ENCODE results near the gene ERI3.

The ERI3 gene

DNA sequence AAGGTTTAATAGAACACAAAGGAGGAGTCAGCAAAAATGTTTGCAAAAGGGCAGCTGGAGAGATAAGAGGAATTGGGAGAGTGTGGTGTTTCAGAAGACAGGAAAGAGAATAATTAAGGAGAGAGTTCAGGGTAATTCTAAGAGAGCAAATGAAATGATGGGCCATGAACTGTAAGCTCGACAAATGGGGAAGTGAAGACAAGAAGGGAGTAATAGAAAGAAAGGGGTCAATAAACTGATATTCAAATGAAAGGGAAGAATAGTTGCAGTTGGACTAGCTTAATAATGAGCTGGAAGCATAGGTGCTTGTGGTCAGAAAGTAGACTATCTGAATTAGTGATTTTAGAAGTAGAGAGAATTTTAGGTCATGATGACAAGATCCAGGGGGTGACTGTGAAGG, 34.4 kb upstream of the ERI3 start:
- TF ChIP-seq, protein P1, sequence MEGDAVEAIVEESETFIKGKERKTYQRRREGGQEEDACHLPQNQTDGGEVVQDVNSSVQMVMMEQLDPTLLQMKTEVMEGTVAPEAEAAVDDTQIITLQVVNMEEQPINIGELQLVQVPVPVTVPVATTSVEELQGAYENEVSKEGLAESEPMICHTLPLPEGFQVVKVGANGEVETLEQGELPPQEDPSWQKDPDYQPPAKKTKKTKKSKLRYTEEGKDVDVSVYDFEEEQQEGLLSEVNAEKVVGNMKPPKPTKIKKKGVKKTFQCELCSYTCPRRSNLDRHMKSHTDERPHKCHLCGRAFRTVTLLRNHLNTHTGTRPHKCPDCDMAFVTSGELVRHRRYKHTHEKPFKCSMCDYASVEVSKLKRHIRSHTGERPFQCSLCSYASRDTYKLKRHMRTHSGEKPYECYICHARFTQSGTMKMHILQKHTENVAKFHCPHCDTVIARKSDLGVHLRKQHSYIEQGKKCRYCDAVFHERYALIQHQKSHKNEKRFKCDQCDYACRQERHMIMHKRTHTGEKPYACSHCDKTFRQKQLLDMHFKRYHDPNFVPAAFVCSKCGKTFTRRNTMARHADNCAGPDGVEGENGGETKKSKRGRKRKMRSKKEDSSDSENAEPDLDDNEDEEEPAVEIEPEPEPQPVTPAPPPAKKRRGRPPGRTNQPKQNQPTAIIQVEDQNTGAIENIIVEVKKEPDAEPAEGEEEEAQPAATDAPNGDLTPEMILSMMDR (IDR thresholded peaks at IDR 0.05; ENCODE audit: borderline replicate concordance, extremely low read depth, low read length, poor library complexity, severe bottlenecking), result no peak
- TF ChIP-seq EZH2 (IDR thresholded peaks at IDR 0.05; ENCODE audit: borderline replicate concordance, low read depth, low read length, severe bottlenecking), result no peak
- Histone ChIP-seq H3K27ac (ENCODE audit: low read length) (no peak overlapping the region), H3K9me3 (ENCODE audit: insufficient read depth, low read length, severe bottlenecking) (no peaks in the 10 kb centered on the region), H4K20me1 (ENCODE audit: insufficient read depth, low read length) (no peaks in the 10 kb centered on the region), H3K27me3 (ENCODE audit: insufficient read depth, low read length, poor library complexity) (peaks cover 17% of the 10 kb centered on the region), H3K9ac (ENCODE audit: low read depth, low read length) (no peak overlapping the region), H2AFZ (ENCODE audit: low read depth, low read length) (no peak overlapping the region), H3K79me2 (ENCODE audit: insufficient read depth, low read length) (no peaks in the 10 kb centered on the region), H3K4me2 (ENCODE audit: insufficient read depth, low read length) (no peak overlapping the region), H3K36me3 (ENCODE audit: insufficient read depth, low read length) (no peaks in the 10 kb centered on the region), H3K4me1 (ENCODE audit: insufficient read depth, low read length) (no peaks in the 10 kb centered on the region), H3K4me3 (ENCODE audit: low read depth in 1 of 2, low read length in 2 of 2) (no peak overlapping the region)
- DNase-seq (no peak), ATAC-seq (ENCODE audit: insufficient read depth, low read depth) (no peak)

DNA sequence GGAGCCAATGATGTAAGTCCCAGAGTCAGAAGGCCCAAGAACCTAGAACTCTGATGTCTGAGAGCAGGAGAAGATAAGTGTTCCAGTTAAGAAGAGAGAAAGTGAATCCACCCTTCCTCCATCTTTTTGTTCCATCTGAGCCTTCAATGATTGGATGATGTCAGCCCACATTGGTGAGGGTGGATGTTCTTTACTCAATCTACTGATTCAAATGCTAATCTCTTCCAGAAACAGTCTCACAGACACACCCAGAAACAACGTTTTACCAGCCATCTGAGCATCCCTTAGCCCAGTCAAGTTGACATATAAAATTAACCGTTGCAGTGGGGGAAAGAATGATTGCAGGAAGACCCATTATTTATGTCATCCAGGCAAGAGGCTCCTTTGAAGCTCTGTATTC, 33.5 kb upstream of the ERI3 start:
- no peak for ATAC-seq (ENCODE audit: insufficient read depth, low read depth)
- Histone ChIP-seq H3K9me3 (ENCODE audit: insufficient read depth, low read length, severe bottlenecking) (no peaks in the 10 kb centered on the region), H3K79me2 (ENCODE audit: insufficient read depth, low read length) (no peaks in the 10 kb centered on the region), H4K20me1 (ENCODE audit: insufficient read depth, low read length) (no peaks in the 10 kb centered on the region), H3K27me3 (ENCODE audit: insufficient read depth, low read length, poor library complexity) (peaks cover 17% of the 10 kb centered on the region), H3K9ac (ENCODE audit: low read depth, low read length) (no peak overlapping the region), H3K4me3 (ENCODE audit: low read depth in 1 of 2, low read length in 2 of 2) (no peak overlapping the region), H3K36me3 (ENCODE audit: insufficient read depth, low read length) (no peaks in the 10 kb centered on the region), H3K27ac (ENCODE audit: low read length) (no peak overlapping the region), H3K4me2 (ENCODE audit: insufficient read depth, low read length) (no peak overlapping the region), H3K4me1 (ENCODE audit: insufficient read depth, low read length) (no peaks in the 10 kb centered on the region), H2AFZ (ENCODE audit: low read depth, low read length) (no peak overlapping the region)
- TF ChIP-seq, protein P1 (IDR thresholded peaks at IDR 0.05; ENCODE audit: borderline replicate concordance, extremely low read depth, low read length, poor library complexity, severe bottlenecking), result no peak
- no peak for TF ChIP-seq EZH2 (IDR thresholded peaks at IDR 0.05; ENCODE audit: borderline replicate concordance, low read depth, low read length, severe bottlenecking)
- DNase-seq, result no peak

DNA sequence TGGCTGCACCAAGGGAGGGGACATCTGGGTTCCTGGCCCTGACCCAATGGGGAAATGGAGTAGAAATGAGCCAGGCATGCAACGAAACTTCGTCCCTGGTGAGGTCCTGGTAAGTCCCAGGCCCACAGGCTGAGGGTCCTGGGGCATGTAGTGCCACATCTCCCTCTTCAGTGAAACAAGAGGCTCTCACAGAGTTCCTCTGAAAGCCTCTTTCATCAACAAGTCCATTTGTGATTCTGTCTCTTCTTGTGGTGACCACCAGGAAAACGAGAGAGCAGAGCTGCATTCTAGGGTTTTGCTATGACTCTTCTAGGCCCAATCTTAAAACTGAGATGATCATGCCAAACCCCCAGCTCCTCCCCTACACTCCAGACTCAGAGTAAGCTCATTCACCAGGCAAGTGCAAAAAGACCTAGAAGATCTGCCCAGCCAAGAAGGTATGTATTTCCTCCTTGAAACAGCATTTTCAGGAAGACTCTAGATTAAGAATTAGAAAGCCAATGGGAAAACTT, 25.7 kb upstream of the ERI3 start:
- TF ChIP-seq EZH2 (IDR thresholded peaks at IDR 0.05; ENCODE audit: borderline replicate concordance, low read depth, low read length, severe bottlenecking), result no peak
- TF ChIP-seq, protein P1 (IDR thresholded peaks at IDR 0.05; ENCODE audit: borderline replicate concordance, extremely low read depth, low read length, poor library complexity, severe bottlenecking), result no peak
- Histone ChIP-seq H3K79me2 (ENCODE audit: insufficient read depth, low read length) (no peaks in the 10 kb centered on the region), H3K27ac (ENCODE audit: low read length) (no peak overlapping the region), H3K27me3 (ENCODE audit: insufficient read depth, low read length, poor library complexity) (peaks cover 16% of the 10 kb centered on the region), H3K9ac (ENCODE audit: low read depth, low read length) (no peak overlapping the region), H3K4me2 (ENCODE audit: insufficient read depth, low read length) (no peak overlapping the region), H2AFZ (ENCODE audit: low read depth, low read length) (no peak overlapping the region), H3K9me3 (ENCODE audit: insufficient read depth, low read length, severe bottlenecking) (no peaks in the 10 kb centered on the region), H3K4me1 (ENCODE audit: insufficient read depth, low read length) (no peaks in the 10 kb centered on the region), H3K36me3 (ENCODE audit: insufficient read depth, low read length) (no peaks in the 10 kb centered on the region), H4K20me1 (ENCODE audit: insufficient read depth, low read length) (no peaks in the 10 kb centered on the region), H3K4me3 (ENCODE audit: low read depth in 1 of 2, low read length in 2 of 2) (no peak overlapping the region)
- DNase-seq (no peak), ATAC-seq (ENCODE audit: insufficient read depth, low read depth) (no peak)

Data from DND-41 (cell line).